CD14-positive monocyte (primary cell): Measurements from ENCODE around the gene CEP83. TPM values are rescaled to one million over a fixed set of nuclear protein-coding genes. Genes with fewer than 3 reads are reported as not detected.

Source experiments
- DNase-seq, 3 donors: peaks; one replicate each; pipeline ENCODE4 v3.0.0-alpha.2; 2011 to 2022
- H2AFZ ChIP-seq: 2 replicates; pipeline ENCODE4 v1.6.0; 2012; ENCODE audit warnings: mild to moderate bottlenecking, low read depth, low read length, inconsistent platforms; ENCODE audit not compliant: insufficient read depth, poor library complexity, severe bottlenecking
- H3K27ac ChIP-seq, 2 donors: 1 replicate in 1 of 2; 2 replicates in 1 of 2; pipeline ENCODE4 v1.5.1; 2012 to 2013; ENCODE audit warnings: low read length in 2 of 2, control low read depth in 1 of 2, inconsistent platforms in 1 of 2, low read depth in 1 of 2, mild to moderate bottlenecking in 1 of 2
- H3K27me3 ChIP-seq, 2 donors: one replicate each; pipeline versions ENCODE4 v1.6.0 to v1.6.1; 2011 to 2013; ENCODE audit warnings: low read length in 2 of 2; ENCODE audit not compliant: control insufficient read depth in 2 of 2, insufficient read depth in 2 of 2
- H3K36me3 ChIP-seq, 2 donors: replicated peaks in 1 of 2; 1 replicate in 1 of 2; 2 replicates in 1 of 2; pipeline versions ENCODE4 v1.5.1 to v1.6.1; 2012 to 2013; ENCODE audit warnings: low read length in 2 of 2, control low read depth in 1 of 2, inconsistent platforms in 1 of 2, mild to moderate bottlenecking in 1 of 2; ENCODE audit not compliant: insufficient read depth in 2 of 2, control insufficient read depth in 1 of 2
- H3K4me1 ChIP-seq, 2 donors: 1 replicate in 1 of 2; 2 replicates in 1 of 2; pipeline versions ENCODE4 v1.5.1 to v1.6.1; 2012 to 2013; ENCODE audit warnings: low read length in 2 of 2, control low read depth in 1 of 2, inconsistent platforms in 1 of 2, mild to moderate bottlenecking in 1 of 2, moderate library complexity in 1 of 2; ENCODE audit not compliant: insufficient read depth in 2 of 2, control insufficient read depth in 1 of 2
- H3K4me2 ChIP-seq: replicated peaks from 2 replicates; pipeline ENCODE3; 2012; ENCODE audit warnings: low read length, moderate library complexity, mild to moderate bottlenecking; ENCODE audit not compliant: poor library complexity, severe bottlenecking; ENCODE audit errors: extremely low read depth
- H3K4me3 ChIP-seq, 3 experiments: fragments of 200-600 bp in 1 of 3; sonication (generic) in 1 of 3; replicated peaks in 1 of 3; 1 replicate in 2 of 3; 2 replicates in 1 of 3; pipeline ENCODE4 v1.5.1; 2011 to 2013; ENCODE audit warnings: low read length in 3 of 3, mild to moderate bottlenecking in 3 of 3, control low read depth in 2 of 3, low read depth in 2 of 3, inconsistent platforms in 1 of 3, moderate library complexity in 1 of 3
- H3K79me2 ChIP-seq: 2 replicates; pipeline ENCODE4 v1.6.0; 2012; ENCODE audit warnings: mild to moderate bottlenecking, control low read depth, inconsistent platforms, low read length, moderate library complexity; ENCODE audit not compliant: insufficient read depth
- H3K9ac ChIP-seq: 2 replicates; pipeline ENCODE4 v1.6.0; 2017; ENCODE audit warnings: low read length, mild to moderate bottlenecking; ENCODE audit not compliant: insufficient read depth, poor library complexity, severe bottlenecking
- H3K9me3 ChIP-seq, 2 donors: replicated peaks in 1 of 2; 1 replicate in 1 of 2; 2 replicates in 1 of 2; pipeline versions ENCODE4 v1.5.1 to v1.6.1; 2012 to 2013; ENCODE audit warnings: low read length in 2 of 2, control low read depth in 1 of 2; ENCODE audit not compliant: control insufficient read depth in 1 of 2, insufficient read depth in 1 of 2
- H4K20me1 ChIP-seq: 2 replicates; pipeline ENCODE4 v1.6.0; 2012; ENCODE audit warnings: mild to moderate bottlenecking, low read length, control low read depth, moderate library complexity; ENCODE audit not compliant: insufficient read depth
- H3K27ac Mint-ChIP-seq, 7 donors: one replicate each; pipeline ENCODE4 v1.8.0; 2020; ENCODE audit warnings: mild to moderate bottlenecking in 7 of 7, mixed read lengths in 7 of 7, moderate library complexity in 6 of 7, inconsistent platforms in 2 of 7
- H3K27me3 Mint-ChIP-seq, 3 donors: one replicate each; pipeline ENCODE4 v1.8.0; 2021 to 2022; ENCODE audit warnings: low read depth in 3 of 3, mild to moderate bottlenecking in 3 of 3, mixed read lengths in 3 of 3, moderate library complexity in 3 of 3, inconsistent platforms in 1 of 3
- H3K36me3 Mint-ChIP-seq, 2 donors: one replicate each; pipeline ENCODE4 v1.8.0; 2020; ENCODE audit warnings: mixed read lengths in 2 of 2, inconsistent platforms in 1 of 2, mild to moderate bottlenecking in 1 of 2
- H3K4me1 Mint-ChIP-seq: one replicate; pipeline ENCODE4 v1.8.0; 2020; ENCODE audit warnings: mild to moderate bottlenecking, mixed read lengths
- H3K4me3 Mint-ChIP-seq, 2 donors: one replicate each; pipeline ENCODE4 v1.8.0; 2020; ENCODE audit warnings: mild to moderate bottlenecking in 2 of 2, mixed read lengths in 2 of 2, moderate library complexity in 1 of 2
- H3K9me3 Mint-ChIP-seq, 7 donors: one replicate each; pipeline ENCODE4 v1.8.0; 2020 to 2022; ENCODE audit warnings: mixed read lengths in 7 of 7, mild to moderate bottlenecking in 6 of 7, moderate library complexity in 6 of 7, inconsistent platforms in 2 of 7
- CTCF ChIP-seq: fragments of 200-600 bp; IDR thresholded peaks from one replicate; pipeline ENCODE4 v1.8.0; 2022; ENCODE audit warnings: antibody characterized with exemption, mild to moderate bottlenecking
- WGBS: methylation state at CpG from one replicate; pipeline ENCODE4 v1.1.5; 2013; ENCODE audit warnings: missing lambda C conversion rate; ENCODE audit not compliant: insufficient coverage; 5-methylcytosine and 5-hydroxymethylcytosine counted together
- intact Hi-C, 2 donors: fragments of 100-400 bp; cut with micrococcal nuclease; formaldehyde crosslinking; loops; one replicate each; pipeline versions ENCODE4 v1.15.0 to v1.15.1; 2023
- polyA plus RNA-seq, 3 donors: library from polyadenylated mRNA; depleted of rRNA in 1 of 3; unstranded in 2 of 3; stranded (reverse) in 1 of 3; fragments of 300-500 nt in 2 of 3; fragments of >200 nt in 1 of 3; fragmentation: Illumina TruSeq in 2 of 3; gene quantifications; 1 replicate in 2 of 3; 2 replicates in 1 of 3; pipeline ENCODE4 v1.2.3, GENCODE V29; 2012 to 2021

The CEP83 gene
- polyA plus RNA-seq, 3 donors = 0.73 to 3.1 (median 1.0) TPM

DNA sequence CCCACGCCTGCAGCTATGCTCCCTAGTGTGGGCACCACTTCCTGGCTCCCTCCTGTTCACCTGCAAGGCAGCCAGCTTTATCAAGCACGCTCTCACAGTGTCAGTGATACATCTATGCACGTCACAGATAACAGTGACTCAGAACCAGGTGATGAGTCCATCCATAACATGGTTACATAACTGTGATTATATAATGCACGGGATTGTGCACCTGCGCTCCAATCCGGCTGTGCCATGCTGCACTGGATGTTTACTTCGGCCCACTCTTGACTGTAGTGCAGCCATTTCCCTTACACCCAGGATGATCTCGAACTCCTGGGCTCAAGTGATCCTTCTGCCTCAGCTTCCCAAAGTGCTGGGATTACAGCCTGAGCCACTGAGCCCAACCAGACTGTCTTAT is 38.4 kb upstream of the CEP83 start:
- H3K79me2 ChIP-seq = no peaks in the 10 kb centered on the region
- TF ChIP-seq CTCF = no peak
- H2AFZ ChIP-seq = no peak overlapping the region
- no peaks in the 10 kb centered on the region for H3K27me3 Mint-ChIP-seq
- H3K9me3 Mint-ChIP-seq = peaks cover 5 to 25% (median 17%) of the 10 kb centered on the region in 7 donors
- H3K4me1 ChIP-seq = no peaks in the 10 kb centered on the region
- no peak overlapping the region for H3K9ac ChIP-seq
- H3K4me3 ChIP-seq = no peak overlapping the region
- no peak overlapping the region for H3K4me3 Mint-ChIP-seq
- no peak overlapping the region for H3K4me2 ChIP-seq
- no peaks in the 10 kb centered on the region for H3K4me1 Mint-ChIP-seq
- no peak overlapping the region for H3K27ac ChIP-seq
- H3K36me3 Mint-ChIP-seq = no peaks in the 10 kb centered on the region
- DNase-seq = no peak
- no peaks in the 10 kb centered on the region for H4K20me1 ChIP-seq
- H3K27me3 ChIP-seq = no peaks in the 10 kb centered on the region
- intact Hi-C loops = no loop called here
- H3K27ac Mint-ChIP-seq = no peak overlapping the region
- no peaks in the 10 kb centered on the region for H3K36me3 ChIP-seq
- peaks cover 0 to 16% of the 10 kb centered on the region in 2 donors for H3K9me3 ChIP-seq
- 93% methylated on average over 8 of the region's 8 CpGs for WGBS

DNA sequence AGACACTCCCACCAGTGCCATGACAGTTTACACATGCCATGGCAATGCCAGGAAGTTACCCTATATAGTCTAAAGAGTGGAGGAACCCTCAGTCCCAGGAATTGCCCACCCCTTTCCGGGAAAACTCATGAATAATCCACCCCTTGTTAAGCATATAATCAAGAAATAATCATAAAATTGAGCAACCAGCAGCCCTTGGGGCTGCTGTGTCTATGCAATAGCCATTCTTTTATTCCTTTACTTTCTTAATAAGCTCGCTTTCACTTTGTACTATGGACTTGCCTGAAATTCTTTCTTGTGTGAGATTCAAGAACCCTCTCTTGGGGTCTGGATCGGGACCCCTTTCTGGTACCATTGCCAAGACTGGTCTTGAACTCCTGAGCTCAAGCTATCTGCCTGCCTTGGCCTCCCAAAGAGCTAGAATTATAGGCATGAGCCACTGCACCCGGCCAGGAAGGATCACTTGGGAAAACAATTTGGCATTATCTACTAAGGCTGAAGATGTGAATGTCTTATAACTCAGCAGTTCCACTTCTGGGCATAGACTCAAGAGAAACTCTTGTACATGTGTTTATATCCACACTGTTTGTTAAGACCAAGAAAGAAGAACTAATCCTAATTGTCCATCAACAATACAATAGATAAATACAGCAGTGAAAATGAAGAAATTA is 35.9 kb upstream of the CEP83 start:
- TF ChIP-seq CTCF = no peak

More for the DNA sequence above, 35.9 kb upstream of the CEP83 start:
- no peaks in the 10 kb centered on the region for H3K36me3 ChIP-seq
- no peaks in the 10 kb centered on the region for H3K79me2 ChIP-seq
- no peaks in the 10 kb centered on the region for H3K4me1 ChIP-seq
- H3K27me3 Mint-ChIP-seq = no peaks in the 10 kb centered on the region
- 100% methylated on average over 2 of the region's 4 CpGs for whole genome bisulfite sequencing
- no peak overlapping the region for H3K4me3 Mint-ChIP-seq
- peaks cover 0 to 12% (median 7%) of the 10 kb centered on the region in 7 donors for H3K9me3 Mint-ChIP-seq
- no peaks in the 10 kb centered on the region for H3K27me3 ChIP-seq
- DNase-seq = no peak
- H3K4me3 ChIP-seq = no peak overlapping the region
- no peak overlapping the region for H3K4me2 ChIP-seq
- H3K4me1 Mint-ChIP-seq = no peaks in the 10 kb centered on the region
- H3K9me3 ChIP-seq = peaks cover 0 to 8% of the 10 kb centered on the region in 2 donors
- intact Hi-C loops = no loop called here
- H3K36me3 Mint-ChIP-seq = no peaks in the 10 kb centered on the region
- H4K20me1 ChIP-seq = no peaks in the 10 kb centered on the region
- no peak overlapping the region for H3K27ac Mint-ChIP-seq
- H3K27ac ChIP-seq = no peak overlapping the region
- H3K9ac ChIP-seq = no peak overlapping the region
- H2AFZ ChIP-seq = no peak overlapping the region
